Parathyroid adenoma (tissue), 2 donors: Measurements from ENCODE around the gene ITPR2.
A peak's percentile ranks its signal among the peaks of the same experiment; 100 is the strongest.

Source experiments
- H2AFZ ChIP-seq: fragments of 300-600 bp; sonication (generic); one replicate; pipeline ENCODE4 v1.7.0; 2017; ENCODE audit warnings: antibody characterized with exemption, mild to moderate bottlenecking
- H3K27ac ChIP-seq: fragments of 300-600 bp; sonication (generic); one replicate; pipeline ENCODE4 v1.7.0; 2017
- H3K27me3 ChIP-seq: fragments of 300-600 bp; sonication (generic); one replicate; pipeline ENCODE4 v1.7.0; 2017; ENCODE audit warnings: low read length; ENCODE audit not compliant: control insufficient read depth, insufficient read depth
- H3K36me3 ChIP-seq: fragments of 300-600 bp; sonication (generic); one replicate; pipeline ENCODE4 v1.7.0; 2017; ENCODE audit warnings: low read length; ENCODE audit not compliant: control insufficient read depth, insufficient read depth
- H3K4me1 ChIP-seq: fragments of 300-600 bp; sonication (generic); one replicate; pipeline ENCODE4 v1.7.0; 2017; ENCODE audit warnings: control low read depth
- H3K4me2 ChIP-seq: fragments of 300-600 bp; sonication (generic); one replicate; pipeline ENCODE4 v1.7.0; 2017; ENCODE audit warnings: low read length
- H3K4me3 ChIP-seq: fragments of 300-600 bp; sonication (generic); one replicate; pipeline ENCODE4 v1.7.0; 2017; ENCODE audit warnings: low read depth, low read length
- H3K79me2 ChIP-seq: fragments of 300-600 bp; sonication (generic); one replicate; pipeline ENCODE4 v1.7.0; 2017; ENCODE audit warnings: control low read depth
- H3K9ac ChIP-seq: fragments of 300-600 bp; sonication (generic); one replicate; pipeline ENCODE4 v1.7.0; 2017; ENCODE audit warnings: mild to moderate bottlenecking
- H3K9me3 ChIP-seq: fragments of 300-600 bp; sonication (generic); one replicate; pipeline ENCODE4 v1.7.0; 2017; ENCODE audit warnings: low read length; ENCODE audit not compliant: control insufficient read depth
- CTCF ChIP-seq: fragments of 300-600 bp; sonication (generic); IDR thresholded peaks from one replicate; pipeline ENCODE4 v1.7.0; 2017; ENCODE audit warnings: antibody characterized with exemption, mild to moderate bottlenecking
- donor health status: primary hyperparathyroidism.

Gene ITPR2

GRCh38 chr12:26831951-26832821 is 808 bp downstream of the ITPR2 start:
- no peaks in the 10 kb centered on the region for H3K9me3 ChIP-seq
- peaks cover 5% of the 10 kb centered on the region for H3K79me2 ChIP-seq
- H3K4me3 ChIP-seq, result peak overlapping the region; percentile 92
- peak overlapping the region; percentile 98 for H3K4me2 ChIP-seq
- no peaks in the 10 kb centered on the region for H3K27me3 ChIP-seq
- peaks cover 15% of the 10 kb centered on the region for H3K4me1 ChIP-seq
- peak overlapping the region; percentile 98 for H3K27ac ChIP-seq
- peak overlapping the region; percentile 83 for H3K9ac ChIP-seq
- peak overlapping the region; percentile 87 for H2AFZ ChIP-seq
- H3K36me3 ChIP-seq, result no peaks in the 10 kb centered on the region
- no peak for TF ChIP-seq CTCF

- no peak overlapping the region for H3K9ac ChIP-seq
- peaks cover 15% of the 10 kb centered on the region for H3K4me1 ChIP-seq
- TF ChIP-seq CTCF, result no peak
- H3K79me2 ChIP-seq, result peaks cover 5% of the 10 kb centered on the region
- peak overlapping the region; percentile 13 for H2AFZ ChIP-seq
- H3K4me3 ChIP-seq, result peak overlapping the region; percentile 8
- no peak overlapping the region for H3K27ac ChIP-seq
- H3K4me2 ChIP-seq, result peak overlapping the region; percentile 70
- H3K9me3 ChIP-seq, result no peaks in the 10 kb centered on the region
- H3K36me3 ChIP-seq, result no peaks in the 10 kb centered on the region
- no peaks in the 10 kb centered on the region for H3K27me3 ChIP-seq
These were observed 2.0 kb downstream of the ITPR2 start for GRCh38 chr12:26830783-26831551.

GRCh38 chr12:26830363-26830762 is 2.6 kb downstream of the ITPR2 start:
- Histone ChIP-seq H3K9ac (no peak overlapping the region), H3K36me3 (no peaks in the 10 kb centered on the region), H3K79me2 (peaks cover 5% of the 10 kb centered on the region), H2AFZ (no peak overlapping the region), H3K4me2 (peak overlapping the region; percentile 26), H3K4me1 (peaks cover 15% of the 10 kb centered on the region), H3K27me3 (no peaks in the 10 kb centered on the region), H3K27ac (no peak overlapping the region), H3K4me3 (no peak overlapping the region), H3K9me3 (no peaks in the 10 kb centered on the region)
- TF ChIP-seq CTCF, result no peak

- Histone ChIP-seq H3K27me3 (no peaks in the 10 kb centered on the region), H3K9me3 (no peaks in the 10 kb centered on the region), H3K79me2 (peaks cover 5% of the 10 kb centered on the region), H3K4me3 (no peak overlapping the region), H2AFZ (no peak overlapping the region), H3K9ac (no peak overlapping the region), H3K36me3 (no peaks in the 10 kb centered on the region), H3K4me1 (peaks cover 9% of the 10 kb centered on the region), H3K4me2 (no peak overlapping the region), H3K27ac (no peak overlapping the region)
- TF ChIP-seq CTCF, result no peak
These were observed 4.5 kb downstream of the ITPR2 start for GRCh38 chr12:26828280-26829073.
